ENCODE measurements around the gene LEF1. TPM values are rescaled to one million over a fixed set of nuclear protein-coding genes. Genes with fewer than 3 reads are reported as not detected.

Gene LEF1
- total RNA-seq, 1 donor from 2014 or later: 1.1 TPM

GRCh38 chr4:108029731-108030130 is 139.0 kb downstream of the LEF1 start:
- ChIA-PET POLR2A (no interaction called here), CTCF (interaction anchor here (1.3 to 3.6 kb wide), 2 partner anchors 10 to 542 kb away, joined by 5 to 17 read pairs; no protein-coding TSS in a partner anchor)
- H3K9me3 Mint-ChIP-seq: no peaks in the 10 kb centered on the region
- DNase-seq (no peak), ATAC-seq (ENCODE audit: low read depth) (no peak)
- no peak overlapping the region for H3K27ac Mint-ChIP-seq
- TF ChIP-seq CTCF (IDR thresholded peaks at IDR 0.05): no peak
- intact Hi-C loops (cut with micrococcal nuclease): loop anchor here (1.0 to 5.0 kb wide), 2 partner anchors 143 to 543 kb away; no protein-coding TSS in a partner anchor
- H3K4me1 Mint-ChIP-seq: no peaks in the 10 kb centered on the region
- H3K36me3 Mint-ChIP-seq (ENCODE audit: low read depth): peaks cover 82% of the 10 kb centered on the region
- no peak overlapping the region for H3K4me3 Mint-ChIP-seq
- no peaks in the 10 kb centered on the region for H3K27me3 Mint-ChIP-seq

- POLR2A ChIA-PET: no interaction called here
- H3K4me3 Mint-ChIP-seq: no peak overlapping the region
- H3K27ac Mint-ChIP-seq: no peak overlapping the region
- no peaks in the 10 kb centered on the region for H3K4me1 Mint-ChIP-seq
- DNase-seq (no peak), ATAC-seq (ENCODE audit: low read depth) (no peak)
- intact Hi-C loops (cut with micrococcal nuclease): no loop called here
- TF ChIP-seq CTCF (IDR thresholded peaks at IDR 0.05): no peak
- CTCF ChIA-PET: interaction anchor here (1.0 to 1.3 kb wide), 2 partner anchors 10 to 11 kb away, joined by 5 read pairs; no protein-coding TSS in a partner anchor
- H3K36me3 Mint-ChIP-seq (ENCODE audit: low read depth): peaks cover 82% of the 10 kb centered on the region
- no peaks in the 10 kb centered on the region for H3K9me3 Mint-ChIP-seq
- H3K27me3 Mint-ChIP-seq: no peaks in the 10 kb centered on the region
Observed at GRCh38 chr4:108029016-108029720, 139.6 kb downstream of the LEF1 start.

- H3K4me3 Mint-ChIP-seq: no peak overlapping the region
- ATAC-seq (ENCODE audit: low read depth) (no peak), DNase-seq (no peak)
- H3K9me3 Mint-ChIP-seq: no peaks in the 10 kb centered on the region
- H3K27me3 Mint-ChIP-seq: no peaks in the 10 kb centered on the region
- no peaks in the 10 kb centered on the region for H3K4me1 Mint-ChIP-seq
- ChIA-PET CTCF (no interaction called here), POLR2A (no interaction called here)
- no peak for TF ChIP-seq CTCF (IDR thresholded peaks at IDR 0.05)
- intact Hi-C loops (cut with micrococcal nuclease): no loop called here
- no peak overlapping the region for H3K27ac Mint-ChIP-seq
- H3K36me3 Mint-ChIP-seq (ENCODE audit: low read depth): peaks cover 81% of the 10 kb centered on the region
Observed at GRCh38 chr4:108024878-108025165, 143.9 kb downstream of the LEF1 start.

- no peak overlapping the region for H3K4me3 Mint-ChIP-seq
- no peak for TF ChIP-seq CTCF (IDR thresholded peaks at IDR 0.05)
- no peak overlapping the region for H3K27ac Mint-ChIP-seq
- ATAC-seq (ENCODE audit: low read depth) (no peak), DNase-seq (no peak)
- no peaks in the 10 kb centered on the region for H3K9me3 Mint-ChIP-seq
- no peaks in the 10 kb centered on the region for H3K27me3 Mint-ChIP-seq
- POLR2A ChIA-PET: no interaction called here
- H3K4me1 Mint-ChIP-seq: no peaks in the 10 kb centered on the region
- intact Hi-C loops (cut with micrococcal nuclease): no loop called here
- H3K36me3 Mint-ChIP-seq (ENCODE audit: low read depth): peaks cover 82% of the 10 kb centered on the region
- CTCF ChIA-PET: no interaction called here
Observed at GRCh38 chr4:108024085-108024877, 144.5 kb downstream of the LEF1 start.

GRCh38 chr4:108018884-108019187 is 149.9 kb downstream of the LEF1 start:
- Mint-ChIP-seq H3K36me3 (ENCODE audit: low read depth) (peaks cover 66% of the 10 kb centered on the region), H3K27ac (no peak overlapping the region), H3K9me3 (no peaks in the 10 kb centered on the region), H3K27me3 (no peaks in the 10 kb centered on the region), H3K4me3 (no peak overlapping the region), H3K4me1 (peaks cover 2% of the 10 kb centered on the region)
- no peak for DNase-seq
- intact Hi-C loops (cut with micrococcal nuclease): loop anchor here (1.0 to 2.0 kb wide), 3 partner anchors 162 to 1958 kb away; no protein-coding TSS in a partner anchor
- ATAC-seq (ENCODE audit: low read depth): no peak
- POLR2A ChIA-PET: no interaction called here
- TF ChIP-seq CTCF (IDR thresholded peaks at IDR 0.05): no peak
- CTCF ChIA-PET: interaction anchor here (0.6 to 5.3 kb wide), 20 partner anchors 10 to 1959 kb away, joined by 3 to 89 read pairs (median 4); no protein-coding TSS in a partner anchor
